Measurements from ENCODE around the gene TRAPPC10. TPM values are rescaled to one million over a fixed set of nuclear protein-coding genes. Genes with fewer than 3 reads are reported as not detected.

TRAPPC10 gene
- total and polyA plus RNA-seq, 2 of the 8 experiments (the other 6 are each of a cell fraction or from before 2014, with no cell fraction given), result 18.5 to 29.8 TPM

- Histone ChIP-seq H3K4me3 (ENCODE audit: extremely low read depth in 1 of 4, insufficient read depth in 2 of 4, low read depth in 3 of 4, low read length in 4 of 4) (no peak overlapping the region), H3K23me2 (ENCODE audit: low read depth, low read length) (no peaks in the 10 kb centered on the region), H3K56ac (replicated peaks; ENCODE audit: insufficient read length, low read depth, low read length) (no peak overlapping the region), H3K4me1 (replicated peaks in 1 of 4; ENCODE audit: control insufficient read depth in 3 of 4, insufficient read depth in 4 of 4, low read length in 3 of 4) (no peaks in the 10 kb centered on the region; a peak in 1 of 7 replicates), H3K36me3 (ENCODE audit: control insufficient read depth in 2 of 4, insufficient read depth in 4 of 4, low read length in 3 of 4) (peaks cover 0 to 30% (median 12%) of the 10 kb centered on the region in 4 experiments; a peak in 5 of 8 replicates), H4K8ac (ENCODE audit: extremely low read depth, insufficient read depth, low read length) (no peak overlapping the region), H2BK120ac (replicated peaks; ENCODE audit: low read depth, low read length) (no peak overlapping the region), H2BK20ac (ENCODE audit: low read length) (no peak overlapping the region), H3K4ac (replicated peaks; ENCODE audit: insufficient read length, low read depth, low read length) (no peak overlapping the region), H3K9ac (replicated peaks in 1 of 4; ENCODE audit: extremely low read depth in 1 of 4, low read depth in 3 of 4, low read length in 3 of 4) (no peak overlapping the region), H3K79me2 (ENCODE audit: control insufficient read depth in 1 of 2, insufficient read depth in 2 of 2, low read length in 2 of 2) (0 out of 4 replicates have a peak, but pooled peaks cover 0 to 2% of the 10 kb centered on the region in 2 experiments), H3K18ac (ENCODE audit: extremely low read depth, low read length) (no peak overlapping the region), H3K27ac (ENCODE audit: low read depth, low read length) (no peak overlapping the region), H2BK15ac (ENCODE audit: low read length) (no peak overlapping the region), H2AFZ (ENCODE audit: low read length) (no peak overlapping the region), H3K14ac (ENCODE audit: insufficient read length) (no peak overlapping the region), H3K4me2 (ENCODE audit: insufficient read depth in 1 of 2, low read depth in 2 of 2, low read length in 2 of 2) (no peak overlapping the region), H3K27me3 (replicated peaks in 1 of 4; ENCODE audit: control insufficient read depth in 3 of 4, extremely low read depth in 1 of 4, insufficient read depth in 3 of 4, low read length in 3 of 4) (no peaks in the 10 kb centered on the region), H3K9me3 (ENCODE audit: insufficient read depth in 2 of 2, low read depth in 1 of 2, low read length in 1 of 2) (no peaks in the 10 kb centered on the region), H4K20me1 (replicated peaks in 1 of 2; ENCODE audit: control insufficient read depth in 1 of 2, insufficient read depth in 2 of 2, low read length in 2 of 2) (peaks cover 4 to 6% of the 10 kb centered on the region in 2 experiments), H4K5ac (ENCODE audit: insufficient read length, low read depth, low read length) (no peak overlapping the region), H2BK5ac (ENCODE audit: low read depth, low read length) (no peak overlapping the region), H2AK5ac (ENCODE audit: low read depth, low read length) (no peak overlapping the region), H3K79me1 (ENCODE audit: low read depth, low read length) (peaks cover 4% of the 10 kb centered on the region; the same call in 1 of the 2 replicates), H3K23ac (ENCODE audit: insufficient read length) (no peak overlapping the region), H2BK12ac (ENCODE audit: low read depth, low read length) (no peak overlapping the region), H4K91ac (replicated peaks; ENCODE audit: insufficient read length, low read length) (no peak overlapping the region)
- FAIRE-seq (no peak), DNase-seq (ENCODE audit: low read depth in 1 of 2, low spot score in 2 of 2) (no peak)
- CTCF ChIA-PET (ENCODE audit: partially characterized antibody), result no interaction called here
- 88% methylated on average over 13 of the region's 13 CpGs; no CpG with 5 or more reads in 1 of the 2 experiments for WGBS, 2 experiments (ENCODE audit: extremely low coverage in 1 of 2, insufficient coverage in 1 of 2, insufficient read length in 1 of 2, insufficient replicate concordance in 2 of 2, low coverage in 1 of 2, low lambda C conversion rate in 2 of 2, missing lambda C conversion rate in 1 of 2)
- POLR2A ChIA-PET (ENCODE audit: partially characterized antibody), result interaction anchor here (1.8 kb wide), 1 partner anchor 14 kb away, joined by 5 read pairs; no protein-coding TSS in a partner anchor
- TF ChIP-seq YY1 (IDR thresholded peaks at IDR 0.05; ENCODE audit: low read depth, low read length) (no peak), ATF2 (IDR thresholded peaks at IDR 0.05; ENCODE audit: low read length) (no peak), SIRT6 (IDR thresholded peaks at IDR 0.05; ENCODE audit: low read length) (no peak), SP1 (IDR thresholded peaks at IDR 0.05; ENCODE audit: low read depth, low read length) (no peak), PHF8 (conservative IDR thresholded peaks at IDR 0.05; ENCODE audit: low read depth, low read length) (no peak), TEAD4 (IDR thresholded peaks at IDR 0.05; ENCODE audit: low read depth, low read length) (no peak), ATF3 (IDR thresholded peaks at IDR 0.05; ENCODE audit: insufficient read depth, low read depth, low read length) (no peak), CTCF (IDR thresholded peaks at IDR 0.05; ENCODE audit: control extremely low read depth in 1 of 3, insufficient read depth in 1 of 3, low read depth in 1 of 3, low read length in 3 of 3) (no peak), RFX5 (IDR thresholded peaks at IDR 0.05; ENCODE audit: borderline replicate concordance, low read depth, low read length) (no peak)
Measured at GRCh38 chr21:44064852-44065403, 52.8 kb downstream of the TRAPPC10 start.
